GM08714 (cell line): Measurements from ENCODE around the gene P4HA3.

Experiments used
- H3K4me3 ChIP-seq: fragments of 200-500 bp; sonication (Bioruptor generic); 2 replicates; pipeline ENCODE4 v1.5.1; 2014; ENCODE audit warnings: mild to moderate bottlenecking, low read length, inconsistent platforms
- ZNF274 ChIP-seq: IDR thresholded peaks from 2 replicates; pipeline ENCODE4 v1.6.1; 2012; ENCODE audit warnings: mild to moderate bottlenecking, low read depth, low read length

P4HA3 gene

GRCh38 chr11:74325649-74326645 lies 14.5 kb upstream of the P4HA3 start:
- TF ChIP-seq ZNF274, result no peak
- no peak overlapping the region for H3K4me3 ChIP-seq

- no peak for TF ChIP-seq ZNF274
- no peak overlapping the region for H3K4me3 ChIP-seq
Measured at GRCh38 chr11:74322667-74323066, 11.2 kb upstream of the P4HA3 start.

- no peak for TF ChIP-seq ZNF274
- no peak overlapping the region for H3K4me3 ChIP-seq
Measured at GRCh38 chr11:74321487-74322188, 10.2 kb upstream of the P4HA3 start.

- TF ChIP-seq ZNF274, result no peak
- H3K4me3 ChIP-seq, result no peak overlapping the region
Measured at GRCh38 chr11:74320538-74320937, 9.1 kb upstream of the P4HA3 start.

- H3K4me3 ChIP-seq, result no peak overlapping the region
- TF ChIP-seq ZNF274, result no peak
Measured at GRCh38 chr11:74319139-74319816, 7.8 kb upstream of the P4HA3 start.

- no peak overlapping the region for H3K4me3 ChIP-seq
- no peak for TF ChIP-seq ZNF274
Measured at GRCh38 chr11:74318241-74318932, 6.9 kb upstream of the P4HA3 start.

GRCh38 chr11:74316772-74317505 lies 5.5 kb upstream of the P4HA3 start:
- no peak overlapping the region for H3K4me3 ChIP-seq
- TF ChIP-seq ZNF274, result no peak

GRCh38 chr11:74312326-74312725 lies 886 bp upstream of the P4HA3 start:
- no peak for TF ChIP-seq ZNF274
- H3K4me3 ChIP-seq, result no peak overlapping the region

- no peak for TF ChIP-seq ZNF274
- H3K4me3 ChIP-seq, result peak overlapping the region; percentile 29; the same call in 1 of the 2 replicates
Measured at GRCh38 chr11:74310857-74311256, 583 bp downstream of the P4HA3 start.

GRCh38 chr11:74307434-74307833 lies 4.0 kb downstream of the P4HA3 start:
- H3K4me3 ChIP-seq, result no peak overlapping the region
- TF ChIP-seq ZNF274, result no peak

GRCh38 chr11:74306435-74307175 lies 4.8 kb downstream of the P4HA3 start:
- TF ChIP-seq ZNF274, result no peak
- no peak overlapping the region for H3K4me3 ChIP-seq

- H3K4me3 ChIP-seq, result no peak overlapping the region
- no peak for TF ChIP-seq ZNF274
Measured at GRCh38 chr11:74299015-74299414, 12.4 kb downstream of the P4HA3 start.

GRCh38 chr11:74297484-74297883 lies 14.0 kb downstream of the P4HA3 start:
- no peak for TF ChIP-seq ZNF274
- no peak overlapping the region for H3K4me3 ChIP-seq

- no peak overlapping the region for H3K4me3 ChIP-seq
- no peak for TF ChIP-seq ZNF274
Measured at GRCh38 chr11:74288911-74289310, 22.5 kb downstream of the P4HA3 start.
